RWPE2 (cell line): Measurements from ENCODE around the gene CNTNAP3B.
A peak's percentile ranks its signal among the peaks of the same experiment; 100 is the strongest.
"Not testable (repeated sequence)": the region's sequence is repeated elsewhere in the genome, so short reads cannot be mapped to it uniquely, and the experiment has no call there.

ENCODE experiments used
- ATAC-seq: fragments of 200-7000 bp; cut with Tn5 transposase; 3 replicates; pipeline ENCODE4 v1.9.1; 2021; ENCODE audit warnings: low read depth
- DNase-seq: peaks from one replicate; pipeline ENCODE4 v3.0.0-alpha.2; 2020; ENCODE audit warnings: low spot score
- H3K27ac ChIP-seq: fragments of 450-650 bp; 2 replicates; pipeline ENCODE4 v1.5.1; 2017; ENCODE audit warnings: mild to moderate bottlenecking; ENCODE audit not compliant: poor library complexity, severe bottlenecking
- H3K27me3 ChIP-seq: fragments of 250-450 bp; sonication (Bioruptor Pico); 2 replicates; pipeline ENCODE4 v1.5.1; 2021; ENCODE audit warnings: mild to moderate bottlenecking, moderate library complexity; ENCODE audit not compliant: insufficient read depth, poor library complexity, severe bottlenecking
- H3K36me3 ChIP-seq: fragments of 250-450 bp; sonication (Bioruptor Pico); 2 replicates; pipeline ENCODE4 v1.5.1; 2020; ENCODE audit warnings: low read depth, mild to moderate bottlenecking, moderate library complexity
- H3K4me1 ChIP-seq: fragments of 250-450 bp; sonication (Bioruptor Pico); 2 replicates; pipeline ENCODE4 v1.5.1; 2021; ENCODE audit warnings: mild to moderate bottlenecking, moderate library complexity; ENCODE audit not compliant: insufficient read depth, poor library complexity, severe bottlenecking
- H3K4me3 ChIP-seq: fragments of 250-450 bp; sonication (Bioruptor Pico); 2 replicates; pipeline ENCODE4 v1.5.1; 2021; ENCODE audit warnings: mild to moderate bottlenecking, moderate library complexity; ENCODE audit not compliant: severe bottlenecking
- H3K9me3 ChIP-seq: fragments of 250-450 bp; sonication (Bioruptor Pico); 2 replicates; pipeline ENCODE4 v1.5.1; 2021; ENCODE audit warnings: mild to moderate bottlenecking, moderate library complexity; ENCODE audit not compliant: severe bottlenecking

Gene CNTNAP3B

GRCh38 chr9:42071026-42071425 lies 58.2 kb downstream of the CNTNAP3B start:
- H3K4me1 ChIP-seq, ATAC-seq, H3K9me3 ChIP-seq, H3K4me3 ChIP-seq, H3K27ac ChIP-seq, DNase-seq, H3K27me3 ChIP-seq, H3K36me3 ChIP-seq: not testable (repeated sequence)

GRCh38 chr9:42070035-42070799 lies 59.0 kb downstream of the CNTNAP3B start:
- H3K4me3 ChIP-seq, H3K9me3 ChIP-seq, H3K27me3 ChIP-seq, H3K27ac ChIP-seq, H3K4me1 ChIP-seq, H3K36me3 ChIP-seq: not testable (repeated sequence)
- DNase-seq, result peak; percentile 29
- peak; percentile 98 for ATAC-seq

GRCh38 chr9:42053874-42054273 lies 75.4 kb downstream of the CNTNAP3B start:
- ATAC-seq, H3K4me1 ChIP-seq, H3K36me3 ChIP-seq, H3K27me3 ChIP-seq, H3K9me3 ChIP-seq, DNase-seq, H3K27ac ChIP-seq, H3K4me3 ChIP-seq: not testable (repeated sequence)

GRCh38 chr9:42050701-42051100 lies 78.5 kb downstream of the CNTNAP3B start:
- not testable (repeated sequence) for DNase-seq, H3K9me3 ChIP-seq, H3K36me3 ChIP-seq, H3K4me1 ChIP-seq, H3K27ac ChIP-seq, H3K4me3 ChIP-seq, ATAC-seq, H3K27me3 ChIP-seq

GRCh38 chr9:42044422-42045010 lies 84.7 kb downstream of the CNTNAP3B start:
- not testable (repeated sequence) for H3K9me3 ChIP-seq, H3K36me3 ChIP-seq, ATAC-seq, H3K27ac ChIP-seq, H3K4me1 ChIP-seq, H3K27me3 ChIP-seq, DNase-seq, H3K4me3 ChIP-seq

- not testable (repeated sequence) for H3K4me3 ChIP-seq, H3K36me3 ChIP-seq, H3K4me1 ChIP-seq, H3K9me3 ChIP-seq, H3K27ac ChIP-seq, DNase-seq, H3K27me3 ChIP-seq
- peak; percentile 64; the same call in 1 of the 3 replicates for ATAC-seq
Measured at GRCh38 chr9:42033541-42033940, 95.7 kb downstream of the CNTNAP3B start.

- ATAC-seq, H3K9me3 ChIP-seq, H3K27me3 ChIP-seq, H3K27ac ChIP-seq, H3K36me3 ChIP-seq, H3K4me3 ChIP-seq, DNase-seq, H3K4me1 ChIP-seq: not testable (repeated sequence)
Measured at GRCh38 chr9:42020639-42021038, 108.6 kb downstream of the CNTNAP3B start.

GRCh38 chr9:42018220-42018922 lies 110.9 kb downstream of the CNTNAP3B start:
- H3K9me3 ChIP-seq, H3K4me1 ChIP-seq, H3K27ac ChIP-seq, H3K36me3 ChIP-seq, H3K27me3 ChIP-seq, DNase-seq, H3K4me3 ChIP-seq: not testable (repeated sequence)
- ATAC-seq, result peak; percentile 96

GRCh38 chr9:42014317-42014716 lies 114.9 kb downstream of the CNTNAP3B start:
- not testable (repeated sequence) for H3K4me3 ChIP-seq, H3K9me3 ChIP-seq, DNase-seq, ATAC-seq, H3K27me3 ChIP-seq, H3K27ac ChIP-seq, H3K4me1 ChIP-seq, H3K36me3 ChIP-seq

GRCh38 chr9:41991607-41992006 lies 137.6 kb downstream of the CNTNAP3B start:
- not testable (repeated sequence) for H3K27me3 ChIP-seq, DNase-seq, H3K4me3 ChIP-seq, H3K9me3 ChIP-seq, ATAC-seq, H3K36me3 ChIP-seq, H3K27ac ChIP-seq, H3K4me1 ChIP-seq

- H3K4me3 ChIP-seq, H3K27me3 ChIP-seq, H3K27ac ChIP-seq, H3K36me3 ChIP-seq, H3K9me3 ChIP-seq, ATAC-seq, H3K4me1 ChIP-seq, DNase-seq: not testable (repeated sequence)
Measured at GRCh38 chr9:41980271-41980670, 149.0 kb downstream of the CNTNAP3B start.
